Psoas muscle (tissue), 8 donors: ENCODE data around the gene FEV. TPM values are rescaled to one million over a fixed set of nuclear protein-coding genes. Genes with fewer than 3 reads are reported as not detected.

Source experiments
- ATAC-seq, 4 donors: fragments of 200-7000 bp; cut with Tn5 transposase; one replicate each; pipeline ENCODE4 v1.9.1; 2020; ENCODE audit warnings: moderate library complexity in 3 of 4, mild to moderate bottlenecking in 2 of 4
- DNase-seq, 2 donors: peaks; one replicate each; pipeline ENCODE4 v3.0.0-alpha.2; 2020
- H3K27ac ChIP-seq: fragments of 200-600 bp; one replicate; pipeline ENCODE4 v1.8.0; 2022
- H3K27me3 ChIP-seq, 3 donors: fragments of 200-600 bp in 1 of 3; one replicate each; pipeline versions ENCODE4 v1.6.1 to v1.8.0; 2013 to 2022; ENCODE audit warnings: low read length in 2 of 3, mild to moderate bottlenecking in 2 of 3, moderate library complexity in 1 of 3; ENCODE audit not compliant: insufficient read depth in 3 of 3
- H3K36me3 ChIP-seq, 2 donors: fragments of 200-600 bp in 1 of 2; one replicate each; pipeline versions ENCODE4 v1.6.1 to v1.8.0; 2013 to 2022; ENCODE audit warnings: low read depth in 1 of 2, mild to moderate bottlenecking in 1 of 2, moderate library complexity in 1 of 2; ENCODE audit not compliant: insufficient read depth in 1 of 2
- H3K4me1 ChIP-seq: fragments of 200-600 bp; one replicate; pipeline ENCODE4 v1.8.0; 2022
- H3K4me3 ChIP-seq: fragments of 200-600 bp; one replicate; pipeline ENCODE4 v1.8.0; 2022; ENCODE audit warnings: mild to moderate bottlenecking
- H3K9me3 ChIP-seq: fragments of 200-600 bp; one replicate; pipeline ENCODE4 v1.8.0; 2022
- WGBS, 3 donors: extraction: QIAGEN DNeasy Blood & Tissue Kit; methylation state at CpG; one replicate each; pipeline versions ENCODE4 v1.1.6 to v1.1.7; 2013; 5-methylcytosine and 5-hydroxymethylcytosine counted together
- intact Hi-C, 2 donors: fragments of 100-400 bp; cut with DNase I; formaldehyde crosslinking; loops; one replicate each; pipeline versions ENCODE4 v1.11.0 to v1.14.2; 2022
- polyA plus RNA-seq, 3 donors: library from polyadenylated mRNA; stranded (reverse); fragments of 200-250 nt; gene quantifications; one replicate each; pipeline ENCODE4 v1.2.3, GENCODE V29; 2013
- total RNA-seq, 4 donors: library from RNA; stranded (reverse); fragmentation: NEBNext Ultra II Directional in 2 of 4; extraction: Animal tissue kit (Norgen Biotek cat#: 25700) in 2 of 4; gene quantifications; one replicate each; pipeline versions ENCODE4 v1.2.1 to v1.2.4, GENCODE V29; 2021 to 2023
- TF ChIP-seq, protein P1 (sequence below): fragments of 200-600 bp; IDR thresholded peaks from one replicate; pipeline ENCODE4 v1.8.0; 2022; ENCODE audit warnings: antibody characterized with exemption
- donor health status: healthy with polysubstance abuse.
- donor health status: DM: no; HTN: no; CAD: no; lungs with moderate emphysema.
- donor health status: Bipolar disorder and iron deficiency.
- donor health status: healthy.
- donor health status: DM: yes; HTN: yes; CAD: no.
- donor health status: DM: no; HTN: no; CAD: no.
- donor health status: DM: no; HTN: no; CAD: no.
- donor health status: DM: yes; HTN: yes; CAD: no.

The FEV gene
- total and polyA plus RNA-seq, 7 donors: not detected

DNA sequence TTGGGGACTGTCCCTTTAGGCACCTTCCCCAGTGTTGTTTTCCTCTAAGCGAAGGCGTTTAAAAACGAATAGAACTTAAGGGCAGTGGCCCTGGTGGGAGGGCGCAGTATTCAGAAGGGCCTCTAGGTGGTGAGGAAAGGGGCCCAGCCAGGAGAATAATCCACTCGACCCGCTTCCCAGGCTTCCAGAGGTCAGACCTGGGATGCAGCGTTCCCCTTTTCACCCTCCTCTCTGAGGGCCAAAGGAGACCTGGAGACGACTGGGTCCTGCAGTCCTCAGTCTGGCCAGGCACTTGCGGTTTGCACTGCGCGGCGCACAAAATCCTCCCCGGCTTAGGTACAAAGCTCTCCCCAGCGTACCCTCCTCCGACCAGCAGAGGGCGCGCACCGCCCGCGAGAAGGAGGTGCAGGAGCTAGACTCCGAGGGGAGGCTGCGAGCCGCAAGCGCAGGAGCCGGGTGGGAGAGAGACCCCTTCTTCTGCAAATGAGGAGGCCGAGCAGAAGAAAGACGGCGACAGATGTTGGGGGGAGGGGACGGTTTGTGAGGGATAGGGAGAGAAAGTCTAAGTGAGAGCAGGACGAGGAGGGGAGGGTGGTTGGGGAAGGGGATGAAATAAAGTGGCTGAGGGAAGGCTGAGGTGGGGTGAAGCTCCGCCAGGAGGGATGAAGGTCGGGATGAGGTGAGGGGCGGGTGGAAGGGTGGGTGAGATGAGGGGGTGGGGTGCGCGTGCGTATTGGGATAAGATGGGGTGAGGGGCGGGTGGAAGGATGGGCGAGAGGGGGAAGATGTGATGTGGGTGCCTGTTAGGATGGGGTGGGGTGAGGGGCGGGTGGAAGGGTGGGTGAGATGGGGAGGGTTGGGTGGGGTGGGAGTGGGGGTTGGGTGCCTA is 4.9 kb downstream of the FEV start:
- H3K27me3 ChIP-seq: peaks cover 2 to 98% (median 29%) of the 10 kb centered on the region in 3 donors
- ATAC-seq: peak; percentile 80 to 94 (median 93)
- peak overlapping the region; percentile 34 for H3K4me3 ChIP-seq
- H3K9me3 ChIP-seq: no peaks in the 10 kb centered on the region
- peaks cover 15% of the 10 kb centered on the region for H3K4me1 ChIP-seq
- TF ChIP-seq, protein P1, sequence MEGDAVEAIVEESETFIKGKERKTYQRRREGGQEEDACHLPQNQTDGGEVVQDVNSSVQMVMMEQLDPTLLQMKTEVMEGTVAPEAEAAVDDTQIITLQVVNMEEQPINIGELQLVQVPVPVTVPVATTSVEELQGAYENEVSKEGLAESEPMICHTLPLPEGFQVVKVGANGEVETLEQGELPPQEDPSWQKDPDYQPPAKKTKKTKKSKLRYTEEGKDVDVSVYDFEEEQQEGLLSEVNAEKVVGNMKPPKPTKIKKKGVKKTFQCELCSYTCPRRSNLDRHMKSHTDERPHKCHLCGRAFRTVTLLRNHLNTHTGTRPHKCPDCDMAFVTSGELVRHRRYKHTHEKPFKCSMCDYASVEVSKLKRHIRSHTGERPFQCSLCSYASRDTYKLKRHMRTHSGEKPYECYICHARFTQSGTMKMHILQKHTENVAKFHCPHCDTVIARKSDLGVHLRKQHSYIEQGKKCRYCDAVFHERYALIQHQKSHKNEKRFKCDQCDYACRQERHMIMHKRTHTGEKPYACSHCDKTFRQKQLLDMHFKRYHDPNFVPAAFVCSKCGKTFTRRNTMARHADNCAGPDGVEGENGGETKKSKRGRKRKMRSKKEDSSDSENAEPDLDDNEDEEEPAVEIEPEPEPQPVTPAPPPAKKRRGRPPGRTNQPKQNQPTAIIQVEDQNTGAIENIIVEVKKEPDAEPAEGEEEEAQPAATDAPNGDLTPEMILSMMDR: peak; percentile 87
- H3K27ac ChIP-seq: no peak overlapping the region
- peak; percentile 85 to 90 for DNase-seq
- intact Hi-C loops: loop anchor here in 1 of 2 donors (5.0 kb wide), 1 partner anchor 123 kb away; the partner anchor contains the start of gene WNT6
- no peaks in the 10 kb centered on the region for H3K36me3 ChIP-seq
- 1 to 3% (median 3%) methylated on average over 35 to 39 of the region's 39 CpGs for WGBS, 3 donors

DNA sequence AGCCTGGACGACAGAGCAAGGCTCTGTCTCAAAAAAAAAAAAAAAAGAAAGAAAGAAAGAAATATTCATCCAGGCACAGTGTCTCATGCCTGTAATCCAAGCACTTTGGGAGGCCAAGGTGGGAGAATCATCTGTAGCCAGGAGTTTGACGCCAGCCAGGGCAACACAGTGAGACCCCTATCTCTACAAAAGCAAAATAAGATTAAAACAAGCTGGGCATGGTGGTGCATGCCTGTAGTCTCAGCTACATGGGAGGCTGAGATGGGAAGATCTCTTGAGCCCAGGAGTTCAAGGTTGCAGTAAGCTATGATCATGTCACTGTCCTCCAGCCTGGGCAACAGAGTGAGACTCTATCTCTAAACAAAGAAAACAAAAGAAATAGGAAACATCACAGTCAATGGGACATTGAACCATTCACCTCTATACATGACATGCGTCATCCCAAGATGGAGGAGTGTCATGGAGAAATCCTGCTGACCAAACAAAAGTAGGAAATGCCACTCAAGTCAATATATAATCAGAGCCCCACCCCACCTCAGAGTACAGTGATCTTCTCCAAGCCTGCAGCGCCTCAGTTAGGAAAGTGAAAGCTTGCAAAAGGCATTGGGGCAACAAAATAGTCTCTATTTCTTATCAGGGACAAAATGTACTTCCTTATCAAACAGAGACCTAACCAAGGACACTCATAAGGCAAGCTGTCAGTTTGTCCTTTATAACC is 9.8 kb downstream of the FEV start:
- DNase-seq (no peak), ATAC-seq (no peak)
- Histone ChIP-seq H3K4me3 (no peak overlapping the region), H3K27ac (no peak overlapping the region), H3K9me3 (no peaks in the 10 kb centered on the region), H3K27me3 (peaks cover 2 to 81% (median 5%) of the 10 kb centered on the region in 3 donors), H3K4me1 (no peaks in the 10 kb centered on the region), H3K36me3 (no peaks in the 10 kb centered on the region)
- TF ChIP-seq, protein P1: no peak
- intact Hi-C loops: no loop called here
- 57 to 65% (median 58%) methylated on average over 4 of the region's 4 CpGs for WGBS, 3 donors

DNA sequence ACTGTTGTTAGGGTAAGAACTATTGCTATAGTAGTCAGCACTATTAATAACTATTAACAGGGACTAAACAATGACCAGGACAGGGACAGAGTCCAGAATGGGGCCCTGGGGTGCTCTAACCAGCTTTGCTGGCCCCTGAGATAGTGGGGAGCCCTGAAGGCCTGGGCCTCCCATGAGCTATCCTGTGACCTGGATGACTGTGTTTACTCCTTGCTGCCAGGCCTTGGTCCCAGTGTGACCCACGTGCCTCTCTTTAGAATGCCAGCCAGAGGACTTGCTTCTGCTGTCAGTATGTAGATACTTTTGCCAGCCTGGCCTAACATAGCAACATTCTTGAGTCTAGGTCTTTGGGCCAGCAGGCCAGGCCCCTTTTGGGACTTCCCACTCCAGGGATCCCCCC is 14.1 kb downstream of the FEV start:
- Histone ChIP-seq H3K36me3 (no peaks in the 10 kb centered on the region), H3K4me1 (no peaks in the 10 kb centered on the region), H3K27ac (no peak overlapping the region), H3K4me3 (no peak overlapping the region), H3K9me3 (no peaks in the 10 kb centered on the region), H3K27me3 (peaks cover 0 to 66% (median 3%) of the 10 kb centered on the region in 3 donors)
- intact Hi-C loops: no loop called here
- TF ChIP-seq, protein P1: no peak
- WGBS, 3 donors: 8 to 25% (median 19%) methylated on average over 1 of the region's 1 CpG
- DNase-seq (peak in 1 of 2 donors; percentile 15), ATAC-seq (no peak)

DNA sequence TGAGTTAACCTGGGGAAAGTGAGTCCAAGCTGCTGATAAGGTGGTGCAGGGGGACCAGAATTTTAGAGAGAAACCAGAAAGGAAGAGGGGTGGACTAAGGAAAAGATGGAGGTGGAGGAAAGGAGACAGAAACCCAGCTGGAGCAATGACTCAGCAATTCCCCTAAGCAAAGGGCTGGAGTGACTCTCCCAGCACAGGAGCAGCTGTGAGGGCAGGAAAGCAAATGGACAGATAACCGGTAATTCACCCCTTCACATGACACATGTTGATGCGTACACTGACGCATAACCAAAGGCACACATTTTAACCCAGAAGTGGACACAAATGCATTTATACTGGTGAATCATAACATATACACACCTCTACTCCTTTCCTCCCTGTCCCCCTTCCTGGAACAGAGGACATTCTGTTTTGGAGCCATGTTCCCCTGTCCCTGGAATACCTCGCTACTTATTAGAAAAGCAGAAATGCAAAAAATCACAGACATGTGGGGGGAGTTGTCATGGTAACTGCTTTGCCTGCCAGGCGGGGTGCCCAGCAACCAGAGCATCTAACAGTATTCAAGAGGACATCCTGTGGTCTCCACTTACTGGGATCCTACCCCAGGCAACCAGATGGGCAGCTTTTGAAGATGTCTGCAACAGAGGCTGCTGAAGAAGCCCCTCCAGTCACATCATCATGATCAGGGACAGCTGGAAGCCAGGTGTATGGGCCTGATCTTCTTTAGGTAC is 20.8 kb downstream of the FEV start:
- Histone ChIP-seq H3K27ac (no peak overlapping the region), H3K9me3 (no peaks in the 10 kb centered on the region), H3K36me3 (no peaks in the 10 kb centered on the region), H3K4me3 (no peak overlapping the region), H3K27me3 (peaks cover 0 to 85% (median 38%) of the 10 kb centered on the region in 3 donors), H3K4me1 (peaks cover 6% of the 10 kb centered on the region)
- ATAC-seq: no peak
- TF ChIP-seq, protein P1: no peak
- intact Hi-C loops: no loop called here
- WGBS, 3 donors: 38 to 43% (median 42%) methylated on average over 5 of the region's 5 CpGs
- DNase-seq: no peak
